Loucy (cell line): ENCODE results near the gene SLC29A2.

Experiments used
- H2AFZ ChIP-seq: fragments of 200-600 bp; sonication (generic); 2 replicates; pipeline ENCODE4 v1.6.0; 2016; ENCODE audit warnings: antibody characterized with exemption, mild to moderate bottlenecking, low read length, moderate library complexity
- H3F3A ChIP-seq: fragments of 200-600 bp; 2 replicates; pipeline ENCODE4 v1.6.0; 2016; ENCODE audit warnings: antibody characterized with exemption, low read depth, mild to moderate bottlenecking
- H3K27me3 ChIP-seq: fragments of 200-600 bp; sonication (generic); 2 replicates; pipeline ENCODE4 v1.6.1; 2014; ENCODE audit warnings: low read length, mild to moderate bottlenecking; ENCODE audit not compliant: insufficient read depth, poor library complexity, severe bottlenecking
- H3K36me3 ChIP-seq: fragments of 200-600 bp; sonication (generic); 2 replicates; pipeline ENCODE4 v1.6.1; 2016; ENCODE audit warnings: low read length; ENCODE audit not compliant: insufficient read depth
- H3K4me1 ChIP-seq: fragments of 200-600 bp; sonication (generic); 2 replicates; pipeline ENCODE4 v1.5.1; 2014; ENCODE audit warnings: low read length, mild to moderate bottlenecking; ENCODE audit not compliant: insufficient read depth, poor library complexity, severe bottlenecking
- H3K4me2 ChIP-seq: fragments of 200-600 bp; sonication (generic); 2 replicates; pipeline ENCODE4 v1.6.0; 2014; ENCODE audit warnings: antibody characterized with exemption, low read length, low read depth, mild to moderate bottlenecking; ENCODE audit not compliant: poor library complexity, severe bottlenecking
- H3K4me3 ChIP-seq: fragments of 200-600 bp; sonication (generic); 2 replicates; pipeline ENCODE4 v1.5.1; 2014; ENCODE audit warnings: low read length, mild to moderate bottlenecking, mixed read lengths; ENCODE audit not compliant: poor library complexity, severe bottlenecking
- H3K79me2 ChIP-seq: fragments of 200-600 bp; sonication (generic); 2 replicates; pipeline ENCODE4 v1.6.1; 2014; ENCODE audit warnings: low read length; ENCODE audit not compliant: insufficient read depth
- H3K9ac ChIP-seq: fragments of 200-600 bp; sonication (generic); 2 replicates; pipeline ENCODE4 v1.6.0; 2014; ENCODE audit warnings: mild to moderate bottlenecking, low read depth, low read length, moderate library complexity; ENCODE audit not compliant: poor library complexity, severe bottlenecking
- H3K9me2 ChIP-seq: fragments of 200-600 bp; sonication (generic); replicated peaks from 2 replicates; pipeline ENCODE4 v1.6.1; 2016; ENCODE audit warnings: low read depth, low read length, mixed read lengths
- H3K9me3 ChIP-seq: fragments of 200-600 bp; sonication (generic); 2 replicates; pipeline ENCODE4 v1.6.1; 2014; ENCODE audit warnings: mild to moderate bottlenecking, antibody characterized with exemption, low read length, low read depth; ENCODE audit not compliant: insufficient read depth
- H4K20me1 ChIP-seq: fragments of 200-600 bp; sonication (generic); 2 replicates; pipeline ENCODE4 v1.6.0; 2014; ENCODE audit warnings: antibody characterized with exemption, low read length, mild to moderate bottlenecking; ENCODE audit not compliant: insufficient read depth, poor library complexity, severe bottlenecking
- CTCF ChIP-seq: fragments of 200-600 bp; sonication (generic); conservative IDR thresholded peaks from 2 replicates; pipeline ENCODE4 v1.5.1; 2014; ENCODE audit warnings: mild to moderate bottlenecking, antibody characterized with exemption, low read length
- EZH2phosphoT487 ChIP-seq: fragments of 200-600 bp; IDR thresholded peaks from 2 replicates; pipeline ENCODE4 v1.6.1; 2018; ENCODE audit warnings: antibody characterized with exemption, mild to moderate bottlenecking, moderate library complexity, borderline replicate concordance

Gene SLC29A2

DNA sequence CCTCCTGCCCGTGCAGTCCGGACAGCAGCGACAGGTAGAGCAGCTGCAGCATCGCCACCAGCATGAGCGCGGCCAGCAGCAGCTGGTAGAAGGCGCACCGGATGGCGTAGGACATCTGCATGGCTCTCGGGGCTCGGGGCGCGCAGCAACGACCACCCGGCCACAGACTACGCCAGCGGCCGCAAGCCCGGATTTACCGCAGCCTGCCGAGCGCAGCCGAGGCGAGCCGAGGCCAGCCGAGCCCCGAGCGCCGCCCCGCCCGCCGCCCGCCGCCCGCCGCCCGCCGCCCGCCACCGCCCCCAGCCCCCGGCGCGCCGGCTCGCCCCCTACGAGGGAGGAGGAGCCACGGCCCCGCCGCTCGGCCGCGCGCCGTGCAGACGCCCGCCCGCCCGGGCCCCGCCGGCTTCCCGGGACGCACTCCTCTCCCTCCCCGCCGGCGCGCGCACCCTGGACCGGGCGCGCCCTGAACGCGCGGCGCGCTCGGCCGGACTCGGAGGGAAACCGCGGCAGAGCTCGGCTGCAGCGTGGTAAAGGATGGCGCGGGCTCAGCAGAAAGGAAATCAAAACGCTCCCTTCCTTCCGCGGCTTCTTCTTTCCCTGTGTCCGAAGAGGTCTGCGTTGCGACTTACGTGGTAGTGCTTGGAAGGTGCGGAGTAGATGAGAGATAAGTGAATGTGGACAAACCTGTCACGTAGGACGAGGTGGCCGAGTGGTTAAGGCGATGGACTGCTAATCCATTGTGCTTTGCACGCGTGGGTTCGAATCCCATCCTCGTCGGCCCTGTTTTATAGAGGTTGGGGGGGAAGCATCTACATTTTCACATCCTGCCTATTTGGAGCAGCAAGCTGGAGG lies 23.9 kb downstream of the SLC29A2 start, which contains the start of gene B4GAT1:
B4GAT1 (minus strand) TSS at position 205 of the 852 bp plus-strand sequence; CDS start at position 121, 84 bp downstream.
- peaks cover 28% of the 10 kb centered on the region for H3K4me1 ChIP-seq
- H2AFZ ChIP-seq, result peak within 1 kb of the TSS; percentile 95
- no peak for TF ChIP-seq EZH2phosphoT487
- TF ChIP-seq CTCF, result no peak

GRCh38 chr11:66346476-66347424 lies 24.8 kb downstream of the SLC29A2 start:
- TF ChIP-seq EZH2phosphoT487 (no peak), CTCF (no peak)
- H2AFZ ChIP-seq, result peak overlapping the region; percentile 92
- H3K9ac ChIP-seq, result peak overlapping the region; percentile 89

More for the DNA sequence above, 23.9 kb downstream of the SLC29A2 start, which contains the start of gene B4GAT1:
- peaks cover 29% of the 10 kb centered on the region for H3K79me2 ChIP-seq
- peaks cover 7% of the 10 kb centered on the region for H4K20me1 ChIP-seq
- peak within 1 kb of the TSS; percentile 91 for H3K4me2 ChIP-seq
- peaks cover 3% of the 10 kb centered on the region; the same call in 1 of the 2 replicates for H3F3A ChIP-seq
- peak within 1 kb of the TSS; percentile 91 for H3K4me3 ChIP-seq
- H3K9ac ChIP-seq, result peak within 1 kb of the TSS; percentile 89
- H3K36me3 ChIP-seq, result no peaks in the 10 kb centered on the region
- no peaks in the 10 kb centered on the region for H3K9me3 ChIP-seq
- no peaks in the 10 kb centered on the region for H3K9me2 ChIP-seq
- no peaks in the 10 kb centered on the region for H3K27me3 ChIP-seq

DNA sequence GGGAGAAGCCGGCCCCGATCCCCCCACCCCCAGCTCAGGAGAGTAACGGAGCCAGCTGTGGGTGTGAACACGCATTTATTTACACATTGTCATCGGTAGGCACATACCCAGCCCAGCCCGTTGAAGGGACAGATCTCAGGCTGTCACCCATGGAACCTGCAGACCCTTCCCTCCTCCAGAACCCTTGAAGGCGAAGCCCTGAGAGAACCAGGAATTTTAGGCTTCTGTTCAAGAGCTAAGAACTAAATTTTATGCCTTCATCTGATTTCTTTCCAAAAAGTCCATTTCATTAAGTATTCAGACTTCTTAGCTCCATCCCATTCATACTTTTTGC lies 26.3 kb downstream of the SLC29A2 start:
- TF ChIP-seq CTCF (no peak), EZH2phosphoT487 (no peak)
- Histone ChIP-seq H3K9me3 (no peaks in the 10 kb centered on the region), H2AFZ (peak overlapping the region; percentile 78), H3K4me3 (peak overlapping the region; percentile 83), H4K20me1 (peaks cover 7% of the 10 kb centered on the region), H3K79me2 (peaks cover 29% of the 10 kb centered on the region), H3F3A (peaks cover 3% of the 10 kb centered on the region; the same call in 1 of the 2 replicates), H3K4me1 (peaks cover 28% of the 10 kb centered on the region), H3K36me3 (peaks cover 4% of the 10 kb centered on the region; the same call in 1 of the 2 replicates), H3K27me3 (no peaks in the 10 kb centered on the region), H3K4me2 (peak overlapping the region; percentile 91), H3K9me2 (no peaks in the 10 kb centered on the region), H3K9ac (peak overlapping the region; percentile 84)

More at GRCh38 chr11:66346476-66347424, 24.8 kb downstream of the SLC29A2 start:
- H3K9me2 ChIP-seq, result no peaks in the 10 kb centered on the region
- H3K79me2 ChIP-seq, result peaks cover 29% of the 10 kb centered on the region
- peak overlapping the region; percentile 91 for H3K4me3 ChIP-seq
- H3K36me3 ChIP-seq, result no peaks in the 10 kb centered on the region; the same call in 1 of the 2 replicates
- H3K27me3 ChIP-seq, result no peaks in the 10 kb centered on the region
- H3K9me3 ChIP-seq, result no peaks in the 10 kb centered on the region
- peak overlapping the region; percentile 91 for H3K4me2 ChIP-seq
- H4K20me1 ChIP-seq, result peaks cover 7% of the 10 kb centered on the region
- H3K4me1 ChIP-seq, result peaks cover 28% of the 10 kb centered on the region
- H3F3A ChIP-seq, result peaks cover 3% of the 10 kb centered on the region; the same call in 1 of the 2 replicates
